GM19351 (cell line): ENCODE results near the gene ATL3.
"Not testable (repeated sequence)": the region's sequence is repeated elsewhere in the genome, so short reads cannot be mapped to it uniquely, and the experiment has no call there.

ENCODE experiments used
- ATAC-seq: cut with Tn5 transposase; IDR thresholded peaks from one replicate; pipeline ENCODE4 v1.9.1; 2021; ENCODE audit warnings: mild to moderate bottlenecking, moderate library complexity; ENCODE audit not compliant: unreplicated experiment

Gene ATL3

DNA sequence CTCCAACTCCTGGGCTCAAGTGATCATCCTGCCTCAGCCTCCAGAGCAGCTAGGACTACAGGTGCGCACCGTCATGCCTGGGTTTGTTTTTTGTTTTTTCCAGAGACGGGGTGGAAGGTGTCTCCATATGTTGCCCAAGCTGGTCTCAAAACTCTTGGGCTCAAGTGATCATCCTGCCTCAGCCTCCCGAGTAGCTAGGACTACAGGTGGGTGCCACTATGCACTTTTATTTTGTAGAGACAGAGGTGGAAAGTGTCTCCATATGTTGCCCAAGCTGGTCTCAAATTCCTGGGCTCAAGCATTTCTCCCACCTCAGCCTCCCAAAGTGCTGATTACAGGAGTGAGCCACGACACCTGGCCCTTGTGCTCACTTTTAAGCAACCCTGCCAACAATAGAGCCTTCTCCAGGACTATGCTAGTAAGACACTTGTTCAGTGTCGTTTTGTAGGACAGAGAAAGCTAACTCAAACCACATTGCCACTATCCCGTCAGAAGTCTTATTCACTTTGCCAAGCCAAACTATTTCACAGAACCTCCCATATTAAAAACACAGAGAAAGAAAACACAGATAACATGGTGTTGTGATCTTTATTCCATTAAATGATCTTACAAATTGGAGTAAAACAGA, 47.5 kb downstream of the ATL3 start:
- ATAC-seq: no peak

DNA sequence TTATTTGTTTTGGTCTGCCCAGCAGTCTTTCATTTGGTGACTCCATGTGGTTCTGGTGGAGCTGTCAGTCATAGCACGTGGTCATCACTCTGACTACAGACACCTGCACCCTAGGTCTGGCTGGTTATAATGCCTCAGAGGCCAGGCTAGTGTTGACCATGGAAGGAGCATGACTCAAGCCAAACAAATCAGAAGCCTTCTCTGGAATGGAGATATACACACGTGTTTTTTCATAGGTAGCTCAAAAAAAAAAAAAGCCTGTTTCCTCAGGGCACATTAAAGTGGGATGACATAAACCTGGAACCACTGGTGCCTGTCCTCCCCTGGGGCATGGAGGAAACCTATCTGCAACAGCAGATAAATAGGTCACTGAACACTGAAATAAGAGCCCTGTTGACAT, 48.9 kb downstream of the ATL3 start:
- ATAC-seq: no peak

DNA sequence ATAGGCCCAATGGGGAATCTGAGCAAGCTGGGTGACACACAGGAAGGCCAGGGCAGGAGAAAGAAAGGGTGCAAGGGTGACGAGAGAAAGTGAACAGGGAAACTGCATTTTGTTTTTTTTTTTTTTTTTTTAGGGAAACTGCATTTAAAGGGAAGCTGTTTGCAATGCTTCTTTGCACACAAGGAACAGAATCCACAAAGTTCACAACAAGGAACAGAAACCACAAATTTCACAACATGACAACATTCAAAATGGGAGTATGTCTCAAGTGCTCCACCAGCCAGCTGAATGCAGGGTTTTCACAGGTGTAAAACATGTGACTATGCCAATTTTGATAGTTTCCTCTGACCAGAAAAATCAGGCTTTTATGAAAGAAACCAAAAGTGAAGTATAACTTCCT, 50.1 kb downstream of the ATL3 start:
- no peak for ATAC-seq

- no peak for ATAC-seq
Observed at GRCh38 chr11:63619967-63620366, 51.2 kb downstream of the ATL3 start.

- not testable (repeated sequence) for ATAC-seq
Observed at GRCh38 chr11:63617686-63618085, 53.5 kb downstream of the ATL3 start.

GRCh38 chr11:63616953-63617352, 54.2 kb downstream of the ATL3 start:
- ATAC-seq: no peak

DNA sequence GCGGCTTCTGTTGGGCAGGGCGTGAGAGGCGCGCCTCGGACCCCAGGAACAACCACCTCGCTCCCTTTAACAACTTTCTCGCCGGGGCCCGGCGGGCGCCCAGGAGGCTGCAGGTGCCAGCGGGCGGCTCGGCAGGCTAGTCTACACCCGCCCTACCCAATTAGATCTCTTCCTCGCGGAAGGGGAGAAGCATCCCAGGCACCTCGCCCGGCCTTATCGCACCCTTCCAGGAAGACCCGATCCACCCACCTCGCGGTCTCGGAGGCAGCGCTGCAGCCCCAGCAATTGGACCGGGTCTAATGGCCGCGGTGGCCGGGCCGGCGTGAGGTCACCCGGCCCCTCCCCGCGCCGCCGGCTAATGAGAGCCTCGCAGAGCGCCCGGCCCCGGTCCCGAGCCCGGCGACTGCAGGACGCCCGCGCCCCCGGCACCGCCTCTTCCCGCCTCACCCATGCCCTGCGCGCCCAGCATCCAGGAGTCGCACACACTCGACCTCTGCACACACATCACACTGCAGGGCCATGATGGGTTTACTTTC, 57.0 kb downstream of the ATL3 start, which contains the start of gene PLAAT3:
Gene PLAAT3, minus strand, starts transcription at position 298 of the 536 bp plus-strand sequence. CDS start 419 bp downstream, outside the sequence.
- ATAC-seq: no peak

DNA sequence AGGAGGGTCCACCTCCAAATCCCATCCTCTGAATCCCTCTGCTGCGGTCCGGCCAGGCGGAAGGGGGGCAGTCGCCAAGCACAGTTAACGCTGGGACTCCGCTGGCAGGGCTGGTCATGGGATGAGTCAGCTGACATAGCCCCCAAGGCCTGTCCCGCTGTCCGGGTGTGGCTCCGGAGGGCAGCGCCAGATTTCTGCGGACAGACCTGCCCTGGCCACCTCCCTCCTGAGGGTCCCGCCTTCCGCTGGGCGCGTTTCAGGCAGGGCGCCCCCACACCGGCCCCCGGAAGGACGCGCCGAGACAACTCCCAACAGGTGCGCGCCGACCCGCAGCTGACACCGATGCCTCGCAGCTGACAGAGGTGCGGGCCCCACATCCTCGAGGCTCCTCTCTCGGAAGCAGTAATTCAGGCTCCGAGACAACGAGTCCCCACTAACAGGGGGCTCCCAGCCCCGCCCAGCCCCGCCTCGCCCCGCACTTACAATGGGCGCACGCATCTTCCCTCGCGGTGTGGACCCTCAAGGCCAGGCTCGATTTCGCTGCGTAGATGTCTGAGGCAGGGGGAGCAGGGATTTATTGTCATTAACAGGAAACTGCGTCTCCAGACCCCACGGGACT, 57.5 kb downstream of the ATL3 start:
- no peak for ATAC-seq

DNA sequence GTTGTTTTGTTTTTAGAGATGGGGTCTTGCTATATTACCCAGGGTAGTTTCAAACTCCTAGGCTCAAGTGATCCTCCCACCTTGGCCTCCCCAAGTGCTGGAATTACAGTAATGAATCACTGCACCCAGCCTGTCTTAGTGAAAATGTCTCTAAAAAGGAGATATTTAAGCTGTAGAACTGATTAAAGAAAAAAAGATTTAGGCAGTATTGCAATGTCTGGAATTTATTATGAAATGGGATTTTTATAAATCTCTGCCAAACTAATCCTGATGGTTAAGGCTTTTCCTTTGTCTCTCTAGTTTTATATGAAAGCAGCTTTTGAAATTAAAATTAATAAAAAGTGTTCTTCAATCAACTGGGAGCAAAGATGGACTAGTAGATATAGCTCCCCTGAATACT, 59.0 kb downstream of the ATL3 start:
- no peak for ATAC-seq

DNA sequence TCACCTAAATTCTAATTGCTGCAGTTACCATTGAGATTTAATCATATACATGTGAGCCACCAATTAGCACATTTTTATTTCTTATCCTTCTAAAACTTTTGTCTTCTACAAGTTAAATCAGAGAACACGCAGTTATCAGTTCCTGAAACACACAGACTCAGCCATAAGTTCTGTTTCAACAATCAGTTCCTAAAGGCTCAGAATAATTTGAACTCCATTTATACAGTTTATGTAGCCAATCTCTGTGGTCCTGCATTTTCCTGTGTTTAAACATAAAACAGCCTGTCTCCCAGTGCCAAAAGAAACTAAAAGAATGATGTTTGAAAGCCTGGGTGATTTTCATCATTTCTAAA, 59.8 kb downstream of the ATL3 start:
- no peak for ATAC-seq

DNA sequence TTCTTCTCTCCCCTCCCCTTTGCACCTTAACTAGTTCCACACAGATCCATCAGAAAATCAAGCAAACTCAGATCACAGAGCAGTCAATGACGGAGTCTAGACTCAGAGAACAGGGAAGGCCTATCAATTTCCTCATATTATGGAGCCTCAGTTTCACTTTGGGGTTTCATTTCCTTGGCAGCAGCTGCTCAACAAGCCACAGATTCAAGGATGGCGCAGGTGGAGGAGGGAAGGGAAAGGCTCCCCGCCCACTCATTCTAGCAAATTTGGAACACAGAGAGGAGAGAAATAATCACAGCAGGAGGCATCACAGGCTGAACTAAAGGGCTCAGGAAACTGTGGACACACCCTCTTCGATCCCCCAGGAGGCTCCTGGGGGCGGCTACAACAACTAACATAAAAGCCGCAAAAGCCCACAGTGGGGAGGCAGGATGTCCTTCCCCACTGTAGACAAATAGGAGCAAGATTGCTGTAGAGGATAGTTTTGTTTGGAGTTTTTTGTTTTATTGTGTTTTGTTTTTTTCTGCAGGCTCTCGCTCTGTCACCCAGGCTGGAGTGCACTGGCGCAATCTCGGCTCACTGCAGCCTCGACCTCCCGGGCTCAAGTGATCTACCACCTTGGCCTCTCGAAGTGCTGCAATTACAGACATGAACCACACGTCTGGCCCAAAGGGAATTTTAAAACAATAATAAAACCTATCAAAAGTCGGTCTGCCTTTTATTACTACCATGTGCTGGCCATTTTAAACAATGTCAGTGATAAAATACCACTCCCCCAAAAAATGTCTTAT, 60.4 kb downstream of the ATL3 start:
- no peak for ATAC-seq

DNA sequence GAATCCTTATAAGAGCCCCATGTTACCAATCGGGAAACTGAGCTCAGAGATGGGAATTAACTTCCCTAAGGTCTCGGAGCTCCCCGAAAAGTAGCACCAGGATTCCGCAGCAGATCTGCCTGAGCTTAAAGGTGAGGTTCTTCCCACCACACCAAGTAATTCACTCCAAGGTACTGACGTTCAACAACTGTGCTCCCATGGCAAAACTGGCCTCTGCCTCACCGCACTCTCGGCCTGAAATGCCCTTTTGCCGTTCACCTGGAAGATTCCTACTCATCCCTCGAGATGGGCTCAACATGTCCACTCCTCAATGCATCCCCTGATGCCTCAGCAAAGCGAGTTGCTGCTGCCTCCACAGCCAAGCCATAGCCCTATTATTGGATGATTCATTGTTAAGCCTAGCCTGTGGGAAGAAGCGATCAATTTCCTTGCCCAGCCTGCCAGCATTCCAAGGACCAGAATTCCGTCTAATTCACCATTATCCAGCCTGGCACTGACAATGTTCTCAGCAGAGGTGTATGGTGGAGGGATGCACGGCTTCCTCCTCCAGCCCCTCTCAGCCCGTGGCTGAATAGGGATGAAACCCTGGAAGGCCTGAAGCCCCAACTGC, 61.1 kb downstream of the ATL3 start:
- no peak for ATAC-seq

GRCh38 chr11:63609536-63609935, 61.6 kb downstream of the ATL3 start:
- no peak for ATAC-seq

DNA sequence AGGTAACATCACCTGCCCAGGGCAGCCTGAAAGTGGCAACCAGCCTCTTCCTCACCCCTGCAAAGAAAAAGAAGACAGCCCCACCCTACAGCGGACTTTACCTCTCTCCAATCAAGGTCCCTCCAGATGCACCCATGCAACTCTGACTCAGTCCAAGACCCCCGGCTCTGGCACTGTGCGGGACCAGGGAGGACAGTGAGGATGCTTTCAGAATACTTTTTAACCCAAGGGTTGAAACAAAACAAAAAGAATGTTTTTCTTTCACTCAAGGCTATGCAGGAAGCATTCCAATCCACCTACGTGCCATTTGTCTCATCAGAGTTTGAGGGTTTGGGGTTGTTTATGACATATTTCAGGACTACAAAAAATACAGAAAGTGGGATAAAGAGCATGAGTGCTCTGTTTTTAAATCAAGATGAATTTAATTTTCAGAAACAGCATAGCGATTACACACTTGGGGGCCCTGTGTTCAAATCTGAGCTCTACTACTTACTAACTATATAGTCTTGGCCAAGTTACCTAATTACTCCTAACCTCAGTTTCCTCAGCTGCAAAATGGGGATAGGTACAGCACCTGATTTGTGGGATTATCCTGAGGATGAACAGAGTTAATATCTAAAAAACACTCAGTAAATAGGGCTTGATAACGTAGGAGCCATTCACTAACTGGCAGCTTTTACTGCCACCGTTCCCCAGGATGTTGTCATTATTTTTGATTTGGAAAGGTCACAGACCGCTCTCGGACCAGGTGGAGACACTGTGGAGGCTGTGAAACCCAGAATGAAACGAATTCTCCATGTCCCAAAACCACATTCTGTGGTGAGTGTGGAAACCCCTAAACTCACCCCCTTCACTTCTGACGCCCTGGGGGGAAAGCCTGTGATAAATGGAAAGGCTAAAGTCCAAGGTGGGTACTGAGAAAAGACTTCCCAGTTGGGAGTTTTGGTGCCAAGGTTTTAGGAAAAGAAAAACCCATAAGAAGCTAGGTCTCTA, 62.5 kb downstream of the ATL3 start:
- ATAC-seq: no peak

DNA sequence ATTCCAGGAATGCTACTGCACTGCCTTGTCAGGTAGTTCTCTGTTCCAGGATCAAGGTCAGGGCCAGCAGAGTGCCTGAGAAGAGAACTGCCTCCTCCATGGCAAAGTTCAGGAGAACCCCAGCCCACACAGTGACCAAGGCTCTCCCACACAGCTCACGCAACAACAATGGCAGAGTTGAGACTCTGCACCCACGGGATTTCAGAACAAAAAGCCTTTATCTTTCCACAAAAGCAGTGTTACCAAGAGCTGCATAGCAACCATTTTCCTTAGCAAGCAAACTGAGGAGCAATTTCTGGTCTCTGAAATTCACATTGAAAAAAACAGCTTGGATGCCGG, 68.0 kb downstream of the ATL3 start:
- ATAC-seq: no peak

DNA sequence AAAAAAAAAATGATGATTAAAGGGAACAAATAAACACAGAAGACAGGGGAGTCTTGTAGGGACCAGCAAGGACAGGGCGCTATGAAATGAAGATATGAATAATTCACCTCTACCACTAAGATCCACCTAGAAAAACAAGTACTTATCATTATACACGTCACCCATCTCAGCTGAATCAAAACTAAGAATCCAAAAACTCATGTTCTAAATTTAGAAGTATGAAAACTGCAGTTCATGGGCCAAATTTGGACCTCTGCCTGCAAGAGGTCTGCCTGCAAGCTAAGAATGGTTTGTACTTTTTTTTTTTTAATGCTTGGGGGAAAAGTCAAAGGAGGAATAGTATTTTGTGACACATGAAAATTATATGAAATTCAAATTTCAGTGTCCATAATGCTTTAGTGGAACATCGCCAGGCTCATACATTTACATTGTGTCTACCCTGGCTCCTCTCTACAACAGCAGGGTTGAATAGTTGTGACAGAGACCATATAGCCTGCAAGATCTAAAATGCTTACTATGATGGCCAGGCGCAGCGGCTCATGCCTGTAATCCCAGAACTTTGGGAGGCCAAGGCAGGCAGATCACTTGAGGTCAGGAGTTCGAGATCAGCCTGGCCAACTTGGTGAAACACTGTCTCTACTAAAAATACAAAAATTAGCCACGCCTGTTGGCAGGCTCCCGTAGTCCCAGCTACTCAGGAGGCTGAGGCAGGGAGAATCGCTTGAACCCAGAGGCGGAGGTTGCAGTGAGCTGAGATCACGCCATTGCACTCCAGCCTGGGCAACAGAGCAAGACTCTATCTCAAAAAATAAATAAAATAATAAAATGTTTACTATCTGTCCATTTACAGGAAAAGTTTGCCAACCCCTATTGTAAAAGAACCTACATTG, 68.6 kb downstream of the ATL3 start:
- ATAC-seq: not testable (repeated sequence)

GRCh38 chr11:63599211-63600122, 71.7 kb downstream of the ATL3 start:
- no peak for ATAC-seq

GRCh38 chr11:63598556-63598955, 72.6 kb downstream of the ATL3 start:
- no peak for ATAC-seq
